Activated CD8-positive, alpha-beta memory T cell treated with anti-CD3 and anti-CD28 coated beads for 36 hours (primary cell): ENCODE data around the gene GPHN. TPM values are rescaled to one million over a fixed set of nuclear protein-coding genes. Genes with fewer than 3 reads are reported as not detected.

Source experiments
- CTCF ChIA-PET: fragments of 350-600 bp; sonication (Branson Sonifier 250); formaldehyde crosslinking; loops from one replicate; lab custom pipeline; 2021; ENCODE audit warnings: antibody characterized with exemption; lab: Charles Lee
- POLR2A ChIA-PET: fragments of 350-600 bp; sonication (Branson Sonifier 250); formaldehyde crosslinking; loops from one replicate; lab custom pipeline; 2021; ENCODE audit warnings: antibody characterized with exemption; lab: Charles Lee
- total RNA-seq, 2 experiments: library from RNA; stranded (reverse); gene quantifications; one replicate each; pipeline ENCODE4 v1.2.3, GENCODE V29; 2021

GPHN gene
- total RNA-seq: 10 to 100 TPM; 14.6 to 15.5 TPM

DNA sequence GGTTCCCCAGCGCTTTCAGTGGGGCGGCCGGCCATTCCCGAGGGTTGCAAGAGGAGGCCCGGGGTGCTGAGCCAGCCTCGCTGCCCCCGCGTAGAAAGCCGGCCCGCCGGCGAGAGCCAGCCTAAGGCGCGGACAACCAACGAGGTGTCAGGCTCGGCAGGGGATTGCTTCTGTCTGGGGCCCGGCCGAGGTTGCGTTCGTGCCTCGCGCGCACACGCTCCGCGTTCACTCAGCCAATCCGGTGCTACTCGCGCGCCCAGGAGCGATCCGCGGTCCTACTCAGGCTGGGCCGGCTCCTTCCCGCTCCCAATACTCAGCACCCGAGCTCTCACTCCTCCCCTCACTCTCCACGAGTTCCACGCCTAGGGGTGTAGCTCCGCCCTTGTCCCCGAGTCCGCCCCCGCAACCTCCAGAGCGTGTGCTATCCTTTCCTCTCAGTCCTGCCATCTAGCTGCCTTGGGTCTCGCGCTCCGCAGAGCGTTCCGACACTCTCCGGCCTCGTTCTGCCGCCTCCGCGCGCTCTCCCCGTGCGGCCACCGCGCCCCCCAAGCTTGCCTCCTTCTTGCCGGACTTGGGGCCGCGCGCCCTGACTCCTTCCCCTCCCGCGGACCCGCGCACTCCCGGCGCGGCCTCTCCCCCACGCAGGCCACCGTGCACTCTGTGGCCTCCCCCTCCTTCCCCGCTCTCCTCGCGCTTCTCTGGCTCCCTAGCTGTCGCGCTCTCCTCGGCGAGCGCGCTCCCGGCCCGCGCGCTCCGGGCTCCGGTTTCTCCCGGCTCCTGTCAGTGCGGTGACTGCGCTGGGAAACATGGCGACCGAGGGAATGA is at the start of gene GPHN:
GPHN (plus strand) TSS at position 426 of the 825 bp plus-strand sequence.
- CTCF ChIA-PET: interaction anchor here (0.6 kb wide), 1 partner anchor 154 kb away, joined by 4 read pairs; no protein-coding TSS in a partner anchor
- POLR2A ChIA-PET: interaction anchor here (0.6 to 0.9 kb wide), 3 partner anchors 464 to 861 kb away, joined by 3 to 6 read pairs (median 3); no protein-coding TSS in a partner anchor

DNA sequence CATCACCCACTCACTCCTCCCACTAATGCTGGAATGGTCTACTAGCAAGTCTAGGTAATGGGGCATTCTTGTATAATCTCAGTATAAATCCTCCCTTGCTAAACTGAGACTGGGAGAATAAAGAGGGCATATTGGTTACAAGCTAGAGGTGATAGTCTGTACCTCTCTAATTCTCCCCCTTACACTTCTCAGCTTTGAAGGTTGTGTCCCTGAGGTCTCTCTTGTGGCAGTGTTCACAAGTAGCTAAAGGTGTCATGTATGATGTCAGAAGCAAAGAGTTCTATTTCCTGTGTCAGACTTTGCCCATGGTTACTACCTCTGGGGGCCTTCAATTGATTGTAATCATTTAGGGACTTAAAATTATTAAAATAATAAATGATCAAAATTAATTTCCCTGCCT is 48.3 kb upstream of the GPHN start:
- ChIA-PET CTCF (no interaction called here), POLR2A (no interaction called here)

DNA sequence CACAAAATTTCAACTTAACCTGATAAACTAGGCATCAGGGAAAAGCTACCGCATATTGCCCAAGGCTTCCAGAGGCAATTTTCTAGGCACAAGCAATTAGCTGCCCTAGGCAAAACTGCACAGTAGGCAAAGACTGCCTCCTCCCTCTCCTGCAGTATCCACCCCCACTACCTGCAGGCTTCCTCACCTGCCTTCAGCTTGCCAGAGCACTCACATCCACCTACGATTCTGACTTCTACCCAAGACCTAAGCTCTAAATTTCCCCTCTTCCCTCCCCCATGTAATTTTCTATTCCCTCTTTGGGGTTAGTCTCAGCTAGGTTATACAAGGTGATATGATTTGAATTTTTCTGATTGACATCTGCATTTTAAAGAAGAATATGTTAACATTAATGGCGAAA is 43.7 kb upstream of the GPHN start:
- CTCF ChIA-PET: no interaction called here
- POLR2A ChIA-PET: no interaction called here

DNA sequence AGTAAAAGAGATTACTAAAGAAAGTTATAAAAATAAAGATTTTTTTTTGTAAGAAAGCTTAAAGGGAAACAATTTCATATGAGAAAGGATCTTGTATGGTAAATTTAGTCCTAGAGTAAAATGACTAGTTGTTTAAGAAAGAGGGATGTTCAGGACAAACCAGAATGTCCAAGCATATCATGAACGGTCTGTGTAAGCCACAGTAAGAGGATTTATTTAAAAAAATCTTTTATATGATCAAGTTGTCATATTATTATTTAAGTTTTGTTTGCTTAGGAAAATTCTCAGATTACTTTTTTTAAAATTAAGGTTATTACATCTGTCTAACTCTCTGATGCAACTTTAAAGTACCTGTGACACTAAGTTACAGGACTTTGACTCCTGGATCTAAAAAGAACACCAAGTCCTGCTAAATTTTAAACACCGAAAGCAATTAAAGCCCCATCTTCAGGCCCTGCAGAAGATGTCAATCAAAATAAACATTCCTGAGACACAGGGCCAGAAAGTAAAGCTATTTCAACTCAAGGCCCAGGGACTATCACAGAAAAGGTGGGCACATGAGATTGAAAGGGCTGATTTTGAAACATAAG is 39.1 kb upstream of the GPHN start:
- POLR2A ChIA-PET: no interaction called here
- CTCF ChIA-PET: no interaction called here

DNA sequence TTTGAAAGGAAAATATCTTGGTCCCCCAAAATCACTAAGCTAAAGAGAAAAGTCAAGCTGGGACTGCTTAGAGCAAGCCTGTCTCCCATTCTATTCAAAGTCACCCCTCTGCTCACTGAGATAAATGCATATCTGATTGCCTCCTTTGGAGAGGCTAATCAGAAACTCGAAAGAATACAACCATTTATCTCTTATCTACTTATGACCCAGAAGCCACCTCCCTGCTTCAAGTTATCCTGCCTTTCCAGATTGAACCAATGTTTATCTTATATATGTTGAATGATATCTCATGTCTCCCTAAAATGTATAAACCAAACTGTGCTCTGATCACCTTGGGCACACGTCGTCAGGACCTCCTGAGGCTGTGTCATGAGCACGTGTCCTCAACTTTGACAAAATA is 36.4 kb upstream of the GPHN start:
- ChIA-PET CTCF (interaction anchor here (0.6 kb wide), 1 partner anchor 9 kb away, joined by 3 read pairs; no protein-coding TSS in a partner anchor), POLR2A (no interaction called here)

DNA sequence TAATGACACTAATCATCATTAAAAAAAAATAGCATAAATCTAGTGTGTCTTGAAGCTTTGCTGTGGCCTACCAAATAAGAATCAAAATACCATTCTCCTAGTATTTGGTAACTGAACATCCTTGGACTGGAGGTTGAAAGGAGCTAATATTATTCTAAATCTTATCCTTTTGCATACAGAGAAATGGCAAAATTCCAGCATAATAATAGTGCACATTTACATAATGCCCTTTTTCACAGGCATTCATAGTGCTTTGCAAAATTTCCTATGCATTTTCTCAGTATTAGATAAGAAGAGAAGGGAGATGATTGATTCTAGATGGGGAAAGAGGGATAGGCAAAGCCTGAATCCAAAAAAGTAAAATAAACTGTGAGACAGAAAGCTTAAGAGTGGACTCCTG is 35.7 kb upstream of the GPHN start:
- POLR2A ChIA-PET: no interaction called here
- CTCF ChIA-PET: no interaction called here

DNA sequence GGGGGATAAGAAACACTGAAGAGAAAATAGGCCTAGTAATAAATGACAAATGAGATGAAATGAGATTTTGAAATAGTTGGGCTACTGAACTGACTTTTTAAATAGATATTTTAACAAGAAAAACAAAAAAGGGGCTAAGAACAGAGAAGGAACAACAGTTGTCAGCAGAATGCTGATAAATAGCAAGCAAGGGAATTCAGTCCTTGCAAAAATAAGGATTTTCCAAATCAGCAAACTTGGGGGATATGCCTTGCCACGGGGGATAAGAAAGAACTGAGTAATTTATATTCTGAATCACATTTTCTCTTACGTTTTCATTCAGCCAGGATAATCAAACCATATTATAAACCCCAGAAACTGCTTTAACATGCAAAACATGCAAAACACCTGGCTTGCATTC is 34.7 kb upstream of the GPHN start:
- POLR2A ChIA-PET: no interaction called here

DNA sequence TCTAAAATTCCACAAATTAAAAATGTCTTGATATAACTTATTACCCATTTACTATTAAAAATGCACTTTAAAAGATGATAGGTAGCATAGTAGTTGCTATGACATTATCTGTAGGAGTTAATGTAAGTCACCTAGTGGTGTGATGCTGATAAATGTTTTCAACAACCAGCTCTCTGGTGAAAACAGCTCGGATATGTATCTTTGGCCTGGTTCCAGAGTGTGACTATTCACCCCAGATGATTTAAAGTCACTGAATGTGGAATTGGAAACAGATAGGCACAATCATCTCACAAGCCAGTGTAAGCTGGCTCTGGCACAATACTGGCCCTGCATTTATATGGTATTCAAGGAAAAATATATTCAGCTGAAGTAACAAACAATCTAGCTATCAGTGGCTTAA is 31.0 kb upstream of the GPHN start:
- ChIA-PET CTCF (interaction anchor here (0.7 kb wide), 1 partner anchor 117 kb away, joined by 3 read pairs; no protein-coding TSS in a partner anchor), POLR2A (no interaction called here)

More for the DNA sequence above, 34.7 kb upstream of the GPHN start:
- CTCF ChIA-PET: no interaction called here

DNA sequence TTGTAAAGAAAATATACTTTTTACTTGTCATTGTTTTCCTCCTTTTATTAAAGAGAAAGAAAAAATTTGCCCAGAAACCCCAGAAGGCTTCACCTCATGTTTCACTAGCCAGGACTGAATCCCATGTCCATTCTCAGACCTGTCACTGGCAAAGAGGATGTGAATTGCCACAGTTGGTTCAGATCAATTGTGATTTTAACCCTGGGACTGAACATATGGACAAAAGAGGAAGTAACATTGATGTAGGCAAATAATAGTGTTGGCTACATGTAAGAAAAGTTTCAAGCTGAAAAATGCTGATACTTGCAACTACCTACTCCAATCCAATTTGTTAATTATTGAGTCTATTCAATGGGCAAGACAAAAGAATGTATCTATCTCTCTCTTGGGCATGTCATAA is 30.4 kb upstream of the GPHN start:
- CTCF ChIA-PET: interaction anchor here (0.7 kb wide), 1 partner anchor 118 kb away, joined by 3 read pairs; no protein-coding TSS in a partner anchor

DNA sequence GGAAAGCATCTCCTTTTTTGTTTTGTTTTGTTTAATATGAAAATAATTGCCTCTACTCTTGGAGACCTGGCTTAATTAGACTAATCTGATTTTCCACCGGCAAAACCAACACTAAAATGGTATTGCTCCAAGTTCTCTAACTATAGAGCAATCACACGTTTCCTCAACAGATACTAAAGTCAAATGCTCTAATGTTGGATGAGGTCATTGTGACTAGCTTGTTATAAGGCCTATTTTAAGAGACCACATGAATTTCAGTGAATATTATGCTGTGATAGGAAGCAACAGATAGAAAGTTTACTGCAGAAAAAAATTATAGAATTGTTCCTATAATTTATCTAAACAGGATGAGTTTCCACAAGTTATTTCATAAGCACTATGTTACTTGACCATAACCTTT is 25.1 kb upstream of the GPHN start:
- ChIA-PET POLR2A (no interaction called here), CTCF (no interaction called here)

More for the DNA sequence above, 30.4 kb upstream of the GPHN start:
- POLR2A ChIA-PET: no interaction called here

DNA sequence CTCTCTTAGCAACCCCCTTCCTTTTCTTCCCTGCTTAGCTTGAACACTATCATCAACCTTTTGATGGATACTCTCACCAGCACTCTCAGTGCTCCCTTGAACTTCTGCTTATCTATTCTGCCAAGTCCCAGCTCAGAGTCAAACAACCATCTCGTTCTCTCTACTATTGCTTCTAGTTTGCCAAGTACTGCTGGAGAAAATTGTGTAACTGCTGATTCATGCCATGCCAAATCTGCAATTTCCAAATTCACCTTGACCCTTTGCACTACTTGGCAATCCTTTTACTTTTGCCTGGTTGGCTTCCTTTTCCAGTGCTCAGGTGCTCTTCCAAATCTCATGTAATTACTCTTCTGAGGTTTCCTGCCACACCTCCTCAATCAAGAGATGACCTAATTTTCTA is 24.6 kb upstream of the GPHN start:
- CTCF ChIA-PET: no interaction called here
- POLR2A ChIA-PET: no interaction called here

DNA sequence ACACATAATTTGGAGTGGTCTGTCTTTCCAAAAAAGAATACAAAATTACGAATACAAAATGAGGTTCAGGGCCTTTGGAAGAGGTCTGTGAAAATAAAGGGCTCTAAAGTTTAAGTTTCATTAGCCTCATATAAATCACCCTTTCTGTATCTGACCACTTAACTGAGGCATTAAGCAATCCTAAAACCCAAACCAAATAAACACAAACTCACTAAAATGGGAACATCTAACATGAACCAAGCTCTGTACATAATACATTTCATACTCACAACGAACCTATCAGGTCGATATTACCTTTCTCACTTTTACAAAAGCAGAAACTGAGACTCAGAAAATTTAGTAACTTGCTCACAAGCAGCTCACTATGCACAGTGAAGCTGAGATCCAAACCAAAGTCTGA is 22.9 kb upstream of the GPHN start:
- POLR2A ChIA-PET: no interaction called here

DNA sequence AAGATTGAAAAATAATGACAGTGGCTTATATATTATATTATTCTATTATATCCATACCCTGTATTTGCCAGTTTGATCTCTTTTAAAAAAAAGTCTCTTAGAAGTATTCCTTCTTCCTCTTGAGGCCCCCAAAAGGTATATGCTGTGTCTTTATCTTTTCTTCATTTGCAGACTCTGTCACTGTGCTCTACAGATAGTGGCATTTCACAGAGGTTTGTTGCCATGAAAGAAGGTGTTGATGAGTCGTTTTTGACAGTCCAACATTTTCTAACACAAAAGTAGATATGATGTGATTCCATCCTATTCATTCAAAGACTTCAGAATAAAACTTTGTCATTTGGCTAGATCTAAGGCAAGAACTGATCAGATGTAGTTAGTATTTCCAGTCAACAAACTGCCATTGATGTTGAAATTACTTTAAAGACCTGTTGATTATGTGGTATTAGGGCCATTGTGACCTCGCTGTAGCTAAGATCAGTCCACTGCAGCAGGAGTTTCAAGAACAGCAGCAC is 22.0 kb upstream of the GPHN start, which contains the start of gene CCDC196:
CCDC196 (plus strand) TSS at position 462 of the 512 bp plus-strand sequence. CDS start 132 bp downstream, outside the sequence.
- ChIA-PET POLR2A (no interaction called here), CTCF (no interaction called here)

More for the DNA sequence above, 22.9 kb upstream of the GPHN start:
- CTCF ChIA-PET: no interaction called here

DNA sequence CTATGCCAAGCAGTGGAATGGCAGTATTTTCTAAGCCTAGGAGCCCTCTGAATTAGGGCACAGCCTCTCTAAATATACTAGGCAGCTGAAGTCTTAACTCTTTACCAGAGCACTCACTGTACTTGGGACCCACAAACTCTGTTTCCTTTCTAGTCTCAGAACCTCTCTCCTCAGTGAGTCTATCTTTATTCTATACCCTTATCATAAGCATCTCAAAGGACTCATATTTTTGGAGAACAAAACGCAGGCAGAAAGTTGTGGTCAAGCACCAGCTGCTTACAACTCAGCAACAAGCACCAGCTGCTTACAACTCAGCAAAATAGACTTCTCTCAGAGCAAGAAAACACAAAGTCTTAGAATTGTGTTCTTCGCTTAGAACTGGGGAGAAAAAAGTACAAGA is 20.8 kb upstream of the GPHN start:
- ChIA-PET CTCF (no interaction called here), POLR2A (no interaction called here)

DNA sequence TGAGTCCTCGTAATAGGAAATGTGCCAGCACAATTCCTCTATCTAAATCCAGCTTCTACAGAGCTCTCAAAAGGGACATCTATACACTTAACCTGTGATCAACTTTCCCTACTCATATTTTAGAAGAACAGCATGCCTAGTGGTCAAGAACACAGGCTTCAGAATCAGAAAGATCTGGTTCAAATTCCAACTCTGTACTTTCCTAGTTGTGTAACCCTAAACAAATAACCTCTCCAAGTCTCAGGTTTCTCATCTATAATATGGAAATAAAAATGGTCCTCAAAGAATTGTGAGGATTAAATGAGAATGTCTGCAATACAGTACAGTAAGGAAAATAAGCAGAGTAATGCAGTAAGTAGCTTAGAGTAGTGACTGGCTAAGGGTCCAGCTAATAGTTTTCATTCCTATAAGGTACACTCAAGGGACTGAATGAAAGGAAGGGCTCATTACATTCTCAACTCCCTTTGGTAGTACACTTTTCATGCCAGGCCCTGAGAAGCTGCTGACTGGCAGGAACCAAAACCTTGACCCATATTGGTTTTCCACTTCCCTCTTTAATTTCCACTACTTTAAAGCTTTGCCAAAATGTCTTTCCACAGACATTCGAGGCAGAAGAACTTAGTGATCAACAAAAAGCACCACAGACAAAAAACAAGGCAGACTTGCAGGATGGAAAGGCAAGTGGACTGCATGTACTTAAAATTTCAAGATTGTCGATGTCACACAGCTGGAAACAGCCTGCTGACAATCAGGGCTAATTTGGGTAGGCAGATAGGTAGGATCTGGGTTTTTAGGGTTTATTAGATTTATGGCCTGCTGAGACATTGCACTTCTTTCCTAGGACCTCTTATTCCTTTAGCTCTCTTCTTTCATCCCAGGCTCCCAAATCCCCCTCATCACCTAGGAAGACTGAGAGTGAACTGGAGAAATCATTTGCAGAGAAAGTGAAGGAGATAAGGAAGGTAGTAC is 17.5 kb upstream of the GPHN start:
- ChIA-PET CTCF (no interaction called here), POLR2A (no interaction called here)

DNA sequence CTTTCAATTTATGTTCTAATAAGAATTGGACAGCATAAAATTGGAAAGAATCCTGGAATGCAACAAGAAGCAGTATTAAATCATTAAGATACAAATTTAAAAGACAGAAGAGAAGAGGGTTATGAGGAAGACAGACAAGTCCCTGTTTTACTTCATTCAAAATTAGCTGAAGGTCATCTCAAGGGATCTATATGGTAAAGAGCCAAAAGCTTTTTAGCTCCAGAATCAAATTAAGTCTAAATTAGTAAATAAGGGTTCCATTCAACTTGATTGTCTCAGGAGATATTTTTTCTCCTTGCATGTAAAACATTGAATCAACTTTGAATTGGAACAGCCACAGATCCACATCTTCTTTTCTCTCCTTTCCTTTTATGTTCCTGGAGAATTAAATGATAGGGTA is 14.2 kb upstream of the GPHN start:
- CTCF ChIA-PET: no interaction called here
- POLR2A ChIA-PET: no interaction called here

DNA sequence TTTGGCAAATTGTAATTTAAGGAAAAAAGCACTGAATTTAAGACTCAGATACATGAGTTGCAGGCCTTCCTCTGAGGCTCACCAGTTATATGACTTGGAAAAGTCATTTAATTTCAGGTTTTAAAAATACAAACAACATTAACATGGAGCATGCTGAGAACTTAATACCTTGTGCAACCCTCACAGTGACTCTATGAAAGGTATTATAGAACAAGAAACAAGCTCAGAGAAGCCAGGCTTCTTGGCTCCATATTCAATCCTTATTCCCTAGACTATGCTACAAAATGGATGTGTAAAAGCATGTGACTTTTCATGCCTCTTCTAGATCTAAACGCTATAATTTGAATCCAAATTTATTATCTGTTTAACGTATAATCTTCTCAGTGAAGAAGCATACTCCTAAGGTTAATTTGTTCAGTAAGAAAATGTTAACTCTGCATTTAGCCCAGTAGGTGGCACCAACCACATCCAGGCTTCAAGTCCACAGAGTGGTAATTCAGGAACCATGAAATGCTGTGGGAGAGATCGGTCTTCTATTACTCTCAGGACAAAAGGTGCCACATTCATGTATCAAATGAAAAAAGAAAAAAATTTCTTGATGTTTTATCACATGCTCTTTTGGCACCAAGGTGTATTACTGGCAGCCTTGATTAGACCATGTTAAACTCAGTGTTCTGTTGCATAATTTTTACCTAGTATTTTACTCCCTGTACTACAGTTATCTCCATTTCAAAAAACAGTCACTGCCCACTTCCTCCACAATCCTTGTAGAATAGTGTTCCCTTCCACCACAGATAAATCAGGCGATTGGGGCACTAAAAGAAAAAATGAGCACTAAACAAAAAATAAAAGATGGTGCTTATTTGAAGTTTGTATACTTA is 12.5 kb upstream of the GPHN start:
- ChIA-PET CTCF (no interaction called here), POLR2A (no interaction called here)

DNA sequence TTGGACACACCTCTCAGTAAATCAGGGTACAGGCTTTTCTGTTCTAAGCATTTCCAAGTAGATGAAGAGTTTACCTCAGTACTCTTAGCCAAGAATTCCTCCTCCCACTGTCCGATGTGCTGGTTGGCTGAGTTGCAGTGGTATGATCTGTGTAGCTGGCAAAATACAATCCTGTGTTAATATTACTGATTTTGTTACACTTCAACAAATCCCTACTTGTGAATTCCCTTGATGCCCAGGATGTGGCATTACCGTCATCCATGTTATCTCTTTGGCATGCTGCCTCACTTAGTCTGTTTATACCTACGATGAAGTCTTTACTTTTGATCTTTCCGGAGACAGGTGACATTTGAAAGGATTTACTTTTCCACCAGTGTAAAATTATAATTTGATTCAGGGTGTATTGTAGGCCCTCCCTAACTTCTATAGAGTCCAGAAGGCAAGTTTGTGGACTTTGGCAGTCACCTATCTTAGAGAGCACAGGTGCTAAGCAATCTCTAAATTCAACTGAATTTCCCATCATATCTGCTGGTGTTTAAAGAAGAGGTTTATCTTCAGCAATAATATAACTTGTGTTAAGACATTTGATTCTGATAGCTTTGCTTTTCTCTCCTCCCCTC is 11.6 kb upstream of the GPHN start:
- CTCF ChIA-PET: no interaction called here
- POLR2A ChIA-PET: interaction anchor here (0.6 kb wide), 1 partner anchor 561 kb away, joined by 4 read pairs; no protein-coding TSS in a partner anchor
